Neural progenitor cell (in vitro differentiated cells): ENCODE measurements around the gene AGT. TPM values are rescaled to one million over a fixed set of nuclear protein-coding genes. Genes with fewer than 3 reads are reported as not detected.
A peak's percentile ranks its signal among the peaks of the same experiment; 100 is the strongest.
"Not testable (repeated sequence)": the region's sequence is repeated elsewhere in the genome, so short reads cannot be mapped to it uniquely, and the experiment has no call there.

Experiments used
- DNase-seq: peaks from one replicate; pipeline ENCODE4 v3.0.0-alpha.2; 2016; ENCODE audit warnings: low spot score
- H2AFZ ChIP-seq: fragments of 200-600 bp; sonication (generic); replicated peaks from 2 replicates; pipeline ENCODE4 v1.6.1; 2016; ENCODE audit warnings: antibody characterized with exemption
- H3F3A ChIP-seq: fragments of 200-600 bp; sonication (generic); 2 replicates; pipeline ENCODE4 v1.6.1; 2016; ENCODE audit warnings: antibody characterized with exemption, low read depth
- H3K27ac ChIP-seq: fragments of 200-600 bp; sonication (generic); 2 replicates; pipeline ENCODE4 v1.5.1; 2016; ENCODE audit warnings: mild to moderate bottlenecking
- H3K27me3 ChIP-seq: fragments of 200-600 bp; sonication (generic); 2 replicates; pipeline ENCODE4 v1.6.1; 2016; ENCODE audit warnings: mild to moderate bottlenecking, moderate library complexity
- H3K36me3 ChIP-seq: fragments of 200-600 bp; sonication (generic); 2 replicates; pipeline ENCODE4 v1.5.1; 2016
- H3K4me1 ChIP-seq: fragments of 200-600 bp; sonication (generic); 2 replicates; pipeline ENCODE4 v1.6.1; 2016; ENCODE audit warnings: mixed run types
- H3K4me2 ChIP-seq: fragments of 200-600 bp; sonication (generic); 2 replicates; pipeline ENCODE4 v1.6.1; 2016
- H3K4me3 ChIP-seq: fragments of 200-600 bp; sonication (generic); 2 replicates; pipeline ENCODE4 v1.5.1; 2016
- H3K79me2 ChIP-seq: fragments of 200-600 bp; sonication (generic); 2 replicates; pipeline ENCODE4 v1.6.1; 2016; ENCODE audit warnings: low read depth
- H3K9ac ChIP-seq: fragments of 200-600 bp; sonication (generic); 2 replicates; pipeline ENCODE4 v1.6.1; 2016
- H3K9me3 ChIP-seq: fragments of 200-600 bp; sonication (generic); 2 replicates; pipeline ENCODE4 v1.5.1; 2016; ENCODE audit warnings: low read depth
- H4K20me1 ChIP-seq: fragments of 200-600 bp; sonication (generic); 2 replicates; pipeline ENCODE4 v1.6.1; 2016; ENCODE audit warnings: low read depth
- H3K27ac Mint-ChIP-seq: 3 replicates; pipeline ENCODE4 v1.8.0; 2021; ENCODE audit warnings: mixed read lengths
- H3K27me3 Mint-ChIP-seq: 2 replicates; pipeline ENCODE4 v1.8.0; 2022; ENCODE audit warnings: low read depth, mild to moderate bottlenecking, inconsistent platforms, moderate library complexity, mixed read lengths; ENCODE audit not compliant: insufficient read depth
- H3K36me3 Mint-ChIP-seq: 3 replicates; pipeline ENCODE4 v1.8.0; 2021; ENCODE audit warnings: mixed read lengths
- H3K4me1 Mint-ChIP-seq: 3 replicates; pipeline ENCODE4 v1.8.0; 2021; ENCODE audit warnings: mixed read lengths
- H3K4me3 Mint-ChIP-seq: 3 replicates; pipeline ENCODE4 v1.8.0; 2021; ENCODE audit warnings: mild to moderate bottlenecking, moderate library complexity, mixed read lengths
- H3K9me3 Mint-ChIP-seq: 3 replicates; pipeline ENCODE4 v1.8.0; 2020; ENCODE audit warnings: mixed read lengths
- CTCF ChIP-seq: fragments of 200-600 bp; sonication (generic); IDR thresholded peaks from 2 replicates; pipeline ENCODE4 v1.5.1; 2017; ENCODE audit warnings: antibody characterized with exemption, mild to moderate bottlenecking
- EZH2 ChIP-seq: fragments of 200-600 bp; sonication (generic); IDR thresholded peaks from 2 replicates; pipeline ENCODE4 v1.6.1; 2017; ENCODE audit warnings: antibody characterized with exemption, mild to moderate bottlenecking, moderate library complexity
- EZH2phosphoT487 ChIP-seq: fragments of 200-600 bp; sonication (generic); IDR thresholded peaks from 2 replicates; pipeline ENCODE4 v1.6.1; 2017; ENCODE audit warnings: antibody characterized with exemption
- total RNA-seq: library from RNA; depleted of rRNA; stranded (reverse); fragments of >200 nt; gene quantifications from 2 replicates; pipeline ENCODE4 v1.2.3, GENCODE V29; 2015; ENCODE audit warnings: low replicate concordance

Gene AGT
- total RNA-seq, 1 donor from 2014 or later: 0.80 TPM

- Histone ChIP-seq H3K4me2 (no peak overlapping the region), H3K4me1 (no peaks in the 10 kb centered on the region), H3K79me2 (no peaks in the 10 kb centered on the region), H3K27ac (no peak overlapping the region), H3K4me3 (no peak overlapping the region), H3K9me3 (no peaks in the 10 kb centered on the region), H3K9ac (no peak overlapping the region), H2AFZ (no peak overlapping the region), H3K36me3 (peaks cover 7% of the 10 kb centered on the region), H3K27me3 (no peaks in the 10 kb centered on the region), H4K20me1 (peaks cover 3% of the 10 kb centered on the region), H3F3A (no peaks in the 10 kb centered on the region)
- Mint-ChIP-seq H3K4me1 (peaks cover 8% of the 10 kb centered on the region), H3K27me3 (no peaks in the 10 kb centered on the region), H3K27ac (no peak overlapping the region), H3K9me3 (no peaks in the 10 kb centered on the region), H3K36me3 (peaks cover 34% of the 10 kb centered on the region), H3K4me3 (no peak overlapping the region)
- no peak for DNase-seq
- TF ChIP-seq EZH2 (no peak), CTCF (no peak), EZH2phosphoT487 (no peak)
Observed at GRCh38 chr1:230668227-230668626, 45.7 kb downstream of the AGT start.

GRCh38 chr1:230661976-230662375, 51.9 kb downstream of the AGT start:
- H3K4me1 ChIP-seq: peaks cover 8% of the 10 kb centered on the region
- no peak overlapping the region for H3K4me3 Mint-ChIP-seq
- no peak for TF ChIP-seq EZH2
- no peak for TF ChIP-seq EZH2phosphoT487
- TF ChIP-seq CTCF: no peak
- peaks cover 32% of the 10 kb centered on the region for H3K36me3 Mint-ChIP-seq
- H4K20me1 ChIP-seq: peaks cover 3% of the 10 kb centered on the region
- H3K4me3 ChIP-seq: no peak overlapping the region
- no peaks in the 10 kb centered on the region for H3K27me3 Mint-ChIP-seq
- no peak overlapping the region for H3K4me2 ChIP-seq
- no peak overlapping the region for H3K27ac ChIP-seq
- H3K79me2 ChIP-seq: peaks cover 23% of the 10 kb centered on the region
- peaks cover 7% of the 10 kb centered on the region for H3K36me3 ChIP-seq
- no peaks in the 10 kb centered on the region for H3K27me3 ChIP-seq
- no peak overlapping the region for H3K27ac Mint-ChIP-seq
- DNase-seq: no peak
- H3K9me3 ChIP-seq: no peaks in the 10 kb centered on the region
- no peak overlapping the region for H2AFZ ChIP-seq
- H3K9me3 Mint-ChIP-seq: peaks cover under 1% of the 10 kb centered on the region
- no peak overlapping the region for H3K9ac ChIP-seq
- peaks cover 11% of the 10 kb centered on the region for H3K4me1 Mint-ChIP-seq
- no peaks in the 10 kb centered on the region for H3F3A ChIP-seq

- Mint-ChIP-seq H3K36me3 (peaks cover 44% of the 10 kb centered on the region), H3K9me3 (peaks cover 26% of the 10 kb centered on the region), H3K4me3 (no peak overlapping the region), H3K27ac (no peak overlapping the region), H3K27me3 (no peaks in the 10 kb centered on the region), H3K4me1 (peaks cover 3% of the 10 kb centered on the region)
- Histone ChIP-seq H3K9me3 (no peaks in the 10 kb centered on the region), H3K79me2 (peaks cover 54% of the 10 kb centered on the region), H3F3A (no peaks in the 10 kb centered on the region), H3K4me2 (no peak overlapping the region), H3K36me3 (no peaks in the 10 kb centered on the region), H3K4me3 (no peak overlapping the region), H2AFZ (no peak overlapping the region), H3K27me3 (no peaks in the 10 kb centered on the region), H4K20me1 (no peaks in the 10 kb centered on the region), H3K9ac (no peak overlapping the region), H3K27ac (no peak overlapping the region), H3K4me1 (peaks cover 8% of the 10 kb centered on the region)
- TF ChIP-seq EZH2phosphoT487 (no peak), EZH2 (no peak), CTCF (no peak)
- no peak for DNase-seq
Observed at GRCh38 chr1:230658691-230659090, 55.2 kb downstream of the AGT start.

- H3K27me3 ChIP-seq, H3K36me3 ChIP-seq, H4K20me1 ChIP-seq, H3K9me3 ChIP-seq, H3F3A ChIP-seq, H2AFZ ChIP-seq, H3K4me1 ChIP-seq, H3K27ac Mint-ChIP-seq, H3K4me3 ChIP-seq, H3K4me3 Mint-ChIP-seq, H3K27me3 Mint-ChIP-seq, H3K9ac ChIP-seq, H3K4me1 Mint-ChIP-seq, DNase-seq: not testable (repeated sequence)
- H3K36me3 Mint-ChIP-seq: peaks cover 42% of the 10 kb centered on the region
- H3K9me3 Mint-ChIP-seq: peaks cover 30% of the 10 kb centered on the region
- peak overlapping the region; percentile 59 for H3K4me2 ChIP-seq
- peak overlapping the region; percentile 29 for H3K27ac ChIP-seq
- H3K79me2 ChIP-seq: peaks cover 60% of the 10 kb centered on the region
Observed at GRCh38 chr1:230658103-230658502, 55.8 kb downstream of the AGT start.

GRCh38 chr1:230656719-230657118, 57.2 kb downstream of the AGT start:
- not testable (repeated sequence) for H3K27me3 Mint-ChIP-seq, H4K20me1 ChIP-seq, H3K27ac ChIP-seq, H3K27me3 ChIP-seq, H3K9me3 ChIP-seq, H3K9ac ChIP-seq, H3K4me2 ChIP-seq, DNase-seq, H3K27ac Mint-ChIP-seq, H3K4me3 ChIP-seq, H3K4me1 Mint-ChIP-seq, H3K4me1 ChIP-seq, H3K36me3 ChIP-seq, H3K4me3 Mint-ChIP-seq, H2AFZ ChIP-seq, H3F3A ChIP-seq
- peaks cover 41% of the 10 kb centered on the region for H3K36me3 Mint-ChIP-seq
- peaks cover 74% of the 10 kb centered on the region for H3K79me2 ChIP-seq
- peaks cover 42% of the 10 kb centered on the region for H3K9me3 Mint-ChIP-seq
